Cardiac muscle cell (in vitro differentiated cells and primary cell): Measurements from ENCODE around the gene KRT71. TPM values are rescaled to one million over a fixed set of nuclear protein-coding genes. Genes with fewer than 3 reads are reported as not detected.

Experiments
- DNase-seq, 2 donors: peaks; one replicate each; pipeline versions ENCODE4 v3.0.0 to v3.0.0-alpha.2; 2010 to 2017; ENCODE audit warnings: low read depth in 1 of 2, low spot score in 1 of 2
- H3K27ac ChIP-seq: fragments of 200-600 bp; sonication (generic); 2 replicates; pipeline ENCODE4 v1.5.1; 2016
- H3K27me3 ChIP-seq: fragments of 200-600 bp; sonication (generic); 2 replicates; pipeline ENCODE4 v1.6.0; 2016; ENCODE audit warnings: control low read depth
- H3K36me3 ChIP-seq: fragments of 200-600 bp; sonication (generic); 2 replicates; pipeline ENCODE4 v1.5.1; 2016; ENCODE audit warnings: control low read depth
- H3K4me1 ChIP-seq: fragments of 200-600 bp; sonication (generic); 2 replicates; pipeline ENCODE4 v1.8.1; 2017; ENCODE audit warnings: low read depth, mild to moderate bottlenecking, mixed run types
- H3K4me3 ChIP-seq: fragments of 200-600 bp; sonication (generic); 2 replicates; pipeline ENCODE4 v1.5.1; 2016; ENCODE audit warnings: mild to moderate bottlenecking
- H3K9me3 ChIP-seq: fragments of 200-600 bp; sonication (generic); 2 replicates; pipeline ENCODE4 v1.5.1; 2017; ENCODE audit warnings: low read depth, mild to moderate bottlenecking, control low read depth
- CTCF ChIP-seq: IDR thresholded peaks from 2 replicates; pipeline ENCODE4 v1.5.1; 2012; ENCODE audit warnings: low read depth, mild to moderate bottlenecking, low read length
- polyA plus RNA-seq: library from polyadenylated mRNA; unstranded; fragments of >200 nt; fragmentation: Nextera tagmentation; extraction: Ambion mirVana; gene quantifications from 2 replicates; pipeline ENCODE4 v1.2.1, GENCODE V29; 2016
- total RNA-seq: library from RNA; depleted of rRNA; stranded (reverse); fragments of >200 nt; gene quantifications from 2 replicates; pipeline ENCODE4 v1.2.3, GENCODE V29; 2016

Gene KRT71
- total and polyA plus RNA-seq, 2 experiments from 2014 or later: not detected

- no peak overlapping the region for H3K4me3 ChIP-seq
- H3K27ac ChIP-seq: no peak overlapping the region
- no peak for TF ChIP-seq CTCF
Measured at GRCh38 chr12:52496054-52496453, 56.9 kb downstream of the KRT71 start.

GRCh38 chr12:52495389-52495788, 57.6 kb downstream of the KRT71 start:
- Histone ChIP-seq H3K4me1 (peaks cover 7% of the 10 kb centered on the region), H3K27me3 (peaks cover 3% of the 10 kb centered on the region), H3K36me3 (no peaks in the 10 kb centered on the region), H3K27ac (no peak overlapping the region), H3K4me3 (no peak overlapping the region), H3K9me3 (no peaks in the 10 kb centered on the region)
- TF ChIP-seq CTCF: no peak
- DNase-seq: peak; percentile 52 to 53

More at GRCh38 chr12:52496054-52496453, 56.9 kb downstream of the KRT71 start:
- peaks cover 3% of the 10 kb centered on the region for H3K27me3 ChIP-seq
- no peaks in the 10 kb centered on the region for H3K9me3 ChIP-seq
- peaks cover 7% of the 10 kb centered on the region for H3K4me1 ChIP-seq
- no peaks in the 10 kb centered on the region for H3K36me3 ChIP-seq
- DNase-seq: peak; percentile 19 to 45

- no peak for TF ChIP-seq CTCF
- DNase-seq: peak in 1 of 2 donors; percentile 94
- H3K4me1 ChIP-seq: peaks cover 7% of the 10 kb centered on the region
Measured at GRCh38 chr12:52494518-52494917, 58.4 kb downstream of the KRT71 start.

GRCh38 chr12:52494100-52494499, 58.8 kb downstream of the KRT71 start:
- peaks cover 7% of the 10 kb centered on the region for H3K4me1 ChIP-seq
- H3K4me3 ChIP-seq: no peak overlapping the region
- no peaks in the 10 kb centered on the region for H3K9me3 ChIP-seq

More at GRCh38 chr12:52494518-52494917, 58.4 kb downstream of the KRT71 start:
- H3K4me3 ChIP-seq: no peak overlapping the region
- H3K27me3 ChIP-seq: peaks cover 3% of the 10 kb centered on the region
- H3K27ac ChIP-seq: no peak overlapping the region
- H3K36me3 ChIP-seq: no peaks in the 10 kb centered on the region
- H3K9me3 ChIP-seq: no peaks in the 10 kb centered on the region

More at GRCh38 chr12:52494100-52494499, 58.8 kb downstream of the KRT71 start:
- Histone ChIP-seq H3K36me3 (no peaks in the 10 kb centered on the region), H3K27ac (no peak overlapping the region), H3K27me3 (peaks cover 3% of the 10 kb centered on the region)
- DNase-seq: no peak
- no peak for TF ChIP-seq CTCF

Other genes starting within 250 kb of the KRT71 start
- gene KRT83, start 231.7 kb downstream of the KRT71 start, total RNA-seq: not detected in 2 replicates
- not detected in 2 replicates for gene KRT83, start 231.7 kb downstream of the KRT71 start, polyA plus RNA-seq
- 0.12 TPM in 1 of 2 replicates, not detected in the other for gene KRT85, start 185.7 kb downstream of the KRT71 start, total RNA-seq
- gene KRT85, start 185.7 kb downstream of the KRT71 start, polyA plus RNA-seq: not detected in 2 replicates
- not detected in 2 replicates for gene KRT84, start 167.5 kb downstream of the KRT71 start, total RNA-seq
- not detected in 2 replicates for gene KRT84, start 167.5 kb downstream of the KRT71 start, polyA plus RNA-seq
- gene KRT82, start 146.8 kb downstream of the KRT71 start, total RNA-seq: not detected in 2 replicates
- not detected in 2 replicates for gene KRT82, start 146.8 kb downstream of the KRT71 start, polyA plus RNA-seq
- not detected in 2 replicates for gene KRT75, start 118.8 kb downstream of the KRT71 start, total RNA-seq
- not detected in 2 replicates for gene KRT75, start 118.8 kb downstream of the KRT71 start, polyA plus RNA-seq
- gene KRT6B, start 101.0 kb downstream of the KRT71 start, total RNA-seq: not detected in 2 replicates
- gene KRT6B, start 101.0 kb downstream of the KRT71 start, polyA plus RNA-seq: 0.13 TPM in 1 of 2 replicates, not detected in the other
- gene KRT6C, start 79.3 kb downstream of the KRT71 start, total RNA-seq: not detected in 2 replicates
- gene KRT6C, start 79.3 kb downstream of the KRT71 start, polyA plus RNA-seq: not detected in 2 replicates
- not detected in 2 replicates for gene KRT6A, start 59.9 kb downstream of the KRT71 start, total RNA-seq
- 0.22 TPM in 1 of 2 replicates, not detected in the other for gene KRT6A, start 59.9 kb downstream of the KRT71 start, polyA plus RNA-seq
- gene KRT5, start 32.8 kb downstream of the KRT71 start, total RNA-seq: not detected in 2 replicates
- 0.23 TPM in 1 of 2 replicates, not detected in the other for gene KRT5, start 32.8 kb downstream of the KRT71 start, polyA plus RNA-seq
- not detected in 2 replicates for gene KRT74, start 20.7 kb upstream of the KRT71 start, total RNA-seq
- not detected in 2 replicates for gene KRT74, start 20.7 kb upstream of the KRT71 start, polyA plus RNA-seq
- gene KRT72, start 48.3 kb upstream of the KRT71 start, total RNA-seq: not detected in 2 replicates
- not detected in 2 replicates for gene KRT72, start 48.3 kb upstream of the KRT71 start, polyA plus RNA-seq
- not detected in 2 replicates for gene KRT73, start 65.4 kb upstream of the KRT71 start, total RNA-seq
- gene KRT73, start 65.4 kb upstream of the KRT71 start, polyA plus RNA-seq: not detected in 2 replicates
- gene KRT2, start 99.1 kb upstream of the KRT71 start, total RNA-seq: not detected in 2 replicates
- gene KRT2, start 99.1 kb upstream of the KRT71 start, polyA plus RNA-seq: not detected in 2 replicates
- gene KRT1, start 127.3 kb upstream of the KRT71 start, total RNA-seq: not detected in 2 replicates
- not detected in 2 replicates for gene KRT1, start 127.3 kb upstream of the KRT71 start, polyA plus RNA-seq
- gene KRT77, start 150.4 kb upstream of the KRT71 start, total RNA-seq: not detected in 2 replicates
- not detected in 2 replicates for gene KRT77, start 150.4 kb upstream of the KRT71 start, polyA plus RNA-seq
- not detected in 2 replicates for gene KRT76, start 224.2 kb upstream of the KRT71 start, total RNA-seq
- gene KRT76, start 224.2 kb upstream of the KRT71 start, polyA plus RNA-seq: not detected in 2 replicates
- not detected in 2 replicates for gene KRT3, start 243.0 kb upstream of the KRT71 start, total RNA-seq
- not detected in 2 replicates for gene KRT3, start 243.0 kb upstream of the KRT71 start, polyA plus RNA-seq